ENCODE results near the gene GDF2.

The GDF2 gene

GRCh38 chr10:47332946-47333345 is 10.7 kb downstream of the GDF2 start:
- TF ChIP-seq CTCF (IDR thresholded peaks at IDR 0.05; ENCODE audit: control insufficient read depth, insufficient read depth, low read depth, low read length, missing control alignments): no peak
- DNase-seq (ENCODE audit: low read depth): no peak
- H3K4me3 ChIP-seq (ENCODE audit: control insufficient read depth, low read depth, low read length): no peak overlapping the region

DNA sequence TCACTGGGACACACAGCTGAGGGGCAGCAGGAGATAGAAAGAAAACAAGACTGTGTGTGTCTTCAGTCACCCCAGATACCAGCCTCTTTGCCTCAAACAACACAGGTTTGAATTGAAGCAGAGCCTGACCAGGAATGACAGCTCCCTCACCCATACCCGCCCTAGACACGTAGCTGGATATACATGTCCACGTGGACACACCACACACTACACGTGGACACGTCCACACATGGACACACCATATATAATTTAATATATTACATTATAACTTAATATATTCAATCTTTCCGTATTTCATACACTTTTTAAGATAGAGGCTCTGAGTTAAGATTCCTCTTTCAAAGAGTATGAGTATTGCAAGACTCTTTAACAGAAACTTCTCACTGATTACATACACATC is 11.3 kb downstream of the GDF2 start:
- H3K4me3 ChIP-seq (ENCODE audit: control insufficient read depth, low read depth, low read length): no peak overlapping the region
- no peak for DNase-seq (ENCODE audit: low read depth)
- no peak for TF ChIP-seq CTCF (IDR thresholded peaks at IDR 0.05; ENCODE audit: control insufficient read depth, insufficient read depth, low read depth, low read length, missing control alignments)

GRCh38 chr10:47334466-47335295 is 12.4 kb downstream of the GDF2 start:
- H3K4me3 ChIP-seq (ENCODE audit: control insufficient read depth, low read depth, low read length): no peak overlapping the region
- TF ChIP-seq CTCF (IDR thresholded peaks at IDR 0.05; ENCODE audit: control insufficient read depth, insufficient read depth, low read depth, low read length, missing control alignments): no peak
- no peak for DNase-seq (ENCODE audit: low read depth)

GRCh38 chr10:47335906-47336305 is 13.7 kb downstream of the GDF2 start:
- H3K4me3 ChIP-seq (ENCODE audit: control insufficient read depth, low read depth, low read length): no peak overlapping the region
- no peak for TF ChIP-seq CTCF (IDR thresholded peaks at IDR 0.05; ENCODE audit: control insufficient read depth, insufficient read depth, low read depth, low read length, missing control alignments)
- DNase-seq (ENCODE audit: low read depth): no peak

DNA sequence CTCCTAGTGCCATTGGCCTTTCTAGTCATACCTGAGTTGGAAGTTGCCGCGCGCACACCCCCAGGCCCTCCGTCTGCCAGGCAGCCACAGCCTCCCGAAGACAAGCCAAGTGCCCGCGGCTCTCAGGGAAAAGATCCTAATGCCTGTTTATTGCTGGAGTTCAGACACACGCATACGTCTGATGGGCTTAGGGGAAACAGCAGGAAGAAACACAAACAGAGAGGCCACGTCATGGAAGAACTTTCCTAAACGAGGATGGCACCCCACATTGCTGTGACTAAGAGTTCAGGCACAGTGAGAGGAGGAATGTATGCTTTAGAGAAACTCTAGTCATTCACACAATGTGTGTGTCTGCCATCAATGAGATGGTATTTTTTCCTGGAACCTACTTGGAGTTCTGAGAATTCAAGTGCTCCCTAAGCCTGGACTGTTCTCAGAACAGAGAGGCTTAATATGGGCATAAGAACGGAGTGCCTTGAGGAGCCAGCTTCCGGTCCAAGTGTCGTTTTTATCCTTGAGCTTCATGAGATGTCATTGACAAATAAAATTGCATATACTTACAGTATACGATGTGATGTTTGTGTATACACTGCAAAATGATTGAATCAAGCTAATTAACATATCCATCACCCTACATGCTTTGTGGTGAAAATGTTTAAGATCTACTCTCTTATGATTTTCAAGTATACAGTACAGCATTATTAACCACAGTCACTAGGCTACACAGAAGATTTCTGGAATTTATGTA is 14.3 kb downstream of the GDF2 start:
- no peak for DNase-seq (ENCODE audit: low read depth)
- no peak overlapping the region for H3K4me3 ChIP-seq (ENCODE audit: control insufficient read depth, low read depth, low read length)
- no peak for TF ChIP-seq CTCF (IDR thresholded peaks at IDR 0.05; ENCODE audit: control insufficient read depth, insufficient read depth, low read depth, low read length, missing control alignments)

DNA sequence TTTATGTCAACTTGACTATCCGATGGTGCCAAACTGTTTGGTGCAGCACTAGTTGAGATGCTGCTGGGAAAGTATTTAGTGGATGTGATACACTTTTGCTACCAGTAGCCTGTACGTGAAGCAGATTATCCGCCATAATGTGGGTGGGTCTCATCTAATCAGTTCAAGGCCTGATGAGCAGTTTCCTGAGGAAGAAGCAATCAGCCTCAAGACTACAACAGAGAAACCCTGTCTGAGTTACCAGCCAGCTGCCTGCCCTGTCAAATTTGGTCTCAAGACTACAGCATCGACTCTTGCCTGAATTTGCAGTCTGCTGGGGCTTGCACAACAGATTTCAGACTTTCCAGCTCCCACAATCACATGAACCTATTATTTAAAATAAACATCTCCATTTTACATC is 15.1 kb downstream of the GDF2 start:
- no peak for TF ChIP-seq CTCF (IDR thresholded peaks at IDR 0.05; ENCODE audit: control insufficient read depth, insufficient read depth, low read depth, low read length, missing control alignments)
- H3K4me3 ChIP-seq (ENCODE audit: control insufficient read depth, low read depth, low read length): no peak overlapping the region
- DNase-seq (ENCODE audit: low read depth): no peak

Data from AG09309 (cell line).